ENCODE results near the gene PDCD7. TPM values are rescaled to one million over a fixed set of nuclear protein-coding genes. Genes with fewer than 3 reads are reported as not detected.

Gene PDCD7
- total RNA-seq, 1 experiment from 2014 or later, result 19.7 TPM

GRCh38 chr15:65164139-65164538 lies 30.5 kb upstream of the PDCD7 start:
- in situ Hi-C loops (cut with HindIII; ENCODE audit: low pct_unique_long_range_greater_than_20kb, low sequenced_read_pairs) (no loop called here), intact Hi-C loops (cut with micrococcal nuclease; ENCODE audit: unreplicated experiment) (no loop called here)
- ChIA-PET POLR2A (interaction anchor here (0.6 kb wide), 1 partner anchor 310 kb away, joined by 4 read pairs; no protein-coding TSS in a partner anchor), CTCF (no interaction called here)
- H3K27ac ChIP-seq (ENCODE audit: low read length), result no peak overlapping the region
- no peaks in the 10 kb centered on the region for H3K27me3 ChIP-seq (ENCODE audit: control insufficient read depth, insufficient read depth, low read length)
- no peak for DNase-seq (ENCODE audit: low read depth, low spot score)
- BruUV-seq (replicated peaks), result no TSS peak
- H3K9me3 ChIP-seq (ENCODE audit: control insufficient read depth, insufficient read depth, low read depth, low read length), result no peaks in the 10 kb centered on the region
- peaks cover 19% of the 10 kb centered on the region; the same call in 1 of the 2 replicates for H3K36me3 ChIP-seq (ENCODE audit: control insufficient read depth, insufficient read depth, low read length)
- ATAC-seq, result no peak
- no peak overlapping the region for H3K4me3 ChIP-seq (ENCODE audit: low read depth in 2 of 2, low read length in 2 of 2)
- TF ChIP-seq, protein P1, sequence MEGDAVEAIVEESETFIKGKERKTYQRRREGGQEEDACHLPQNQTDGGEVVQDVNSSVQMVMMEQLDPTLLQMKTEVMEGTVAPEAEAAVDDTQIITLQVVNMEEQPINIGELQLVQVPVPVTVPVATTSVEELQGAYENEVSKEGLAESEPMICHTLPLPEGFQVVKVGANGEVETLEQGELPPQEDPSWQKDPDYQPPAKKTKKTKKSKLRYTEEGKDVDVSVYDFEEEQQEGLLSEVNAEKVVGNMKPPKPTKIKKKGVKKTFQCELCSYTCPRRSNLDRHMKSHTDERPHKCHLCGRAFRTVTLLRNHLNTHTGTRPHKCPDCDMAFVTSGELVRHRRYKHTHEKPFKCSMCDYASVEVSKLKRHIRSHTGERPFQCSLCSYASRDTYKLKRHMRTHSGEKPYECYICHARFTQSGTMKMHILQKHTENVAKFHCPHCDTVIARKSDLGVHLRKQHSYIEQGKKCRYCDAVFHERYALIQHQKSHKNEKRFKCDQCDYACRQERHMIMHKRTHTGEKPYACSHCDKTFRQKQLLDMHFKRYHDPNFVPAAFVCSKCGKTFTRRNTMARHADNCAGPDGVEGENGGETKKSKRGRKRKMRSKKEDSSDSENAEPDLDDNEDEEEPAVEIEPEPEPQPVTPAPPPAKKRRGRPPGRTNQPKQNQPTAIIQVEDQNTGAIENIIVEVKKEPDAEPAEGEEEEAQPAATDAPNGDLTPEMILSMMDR (IDR thresholded peaks at IDR 0.05), result no peak
- TF ChIP-seq SIN3A (IDR thresholded peaks at IDR 0.05; ENCODE audit: borderline replicate concordance, insufficient read depth, low read depth, low read length) (no peak), POLR2AphosphoS5 (IDR thresholded peaks at IDR 0.05; ENCODE audit: low read depth, low read length) (no peak), TCF7L2 (IDR thresholded peaks at IDR 0.05; ENCODE audit: low read depth, low read length) (no peak)
- TF ChIP-seq, protein P2, sequence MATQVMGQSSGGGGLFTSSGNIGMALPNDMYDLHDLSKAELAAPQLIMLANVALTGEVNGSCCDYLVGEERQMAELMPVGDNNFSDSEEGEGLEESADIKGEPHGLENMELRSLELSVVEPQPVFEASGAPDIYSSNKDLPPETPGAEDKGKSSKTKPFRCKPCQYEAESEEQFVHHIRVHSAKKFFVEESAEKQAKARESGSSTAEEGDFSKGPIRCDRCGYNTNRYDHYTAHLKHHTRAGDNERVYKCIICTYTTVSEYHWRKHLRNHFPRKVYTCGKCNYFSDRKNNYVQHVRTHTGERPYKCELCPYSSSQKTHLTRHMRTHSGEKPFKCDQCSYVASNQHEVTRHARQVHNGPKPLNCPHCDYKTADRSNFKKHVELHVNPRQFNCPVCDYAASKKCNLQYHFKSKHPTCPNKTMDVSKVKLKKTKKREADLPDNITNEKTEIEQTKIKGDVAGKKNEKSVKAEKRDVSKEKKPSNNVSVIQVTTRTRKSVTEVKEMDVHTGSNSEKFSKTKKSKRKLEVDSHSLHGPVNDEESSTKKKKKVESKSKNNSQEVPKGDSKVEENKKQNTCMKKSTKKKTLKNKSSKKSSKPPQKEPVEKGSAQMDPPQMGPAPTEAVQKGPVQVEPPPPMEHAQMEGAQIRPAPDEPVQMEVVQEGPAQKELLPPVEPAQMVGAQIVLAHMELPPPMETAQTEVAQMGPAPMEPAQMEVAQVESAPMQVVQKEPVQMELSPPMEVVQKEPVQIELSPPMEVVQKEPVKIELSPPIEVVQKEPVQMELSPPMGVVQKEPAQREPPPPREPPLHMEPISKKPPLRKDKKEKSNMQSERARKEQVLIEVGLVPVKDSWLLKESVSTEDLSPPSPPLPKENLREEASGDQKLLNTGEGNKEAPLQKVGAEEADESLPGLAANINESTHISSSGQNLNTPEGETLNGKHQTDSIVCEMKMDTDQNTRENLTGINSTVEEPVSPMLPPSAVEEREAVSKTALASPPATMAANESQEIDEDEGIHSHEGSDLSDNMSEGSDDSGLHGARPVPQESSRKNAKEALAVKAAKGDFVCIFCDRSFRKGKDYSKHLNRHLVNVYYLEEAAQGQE (IDR thresholded peaks at IDR 0.05; ENCODE audit: insufficient read depth in 1 of 2, low read depth in 2 of 2, low read length in 1 of 2), result no peak
- H3K4me1 ChIP-seq (ENCODE audit: control insufficient read depth, insufficient read depth, low read length), result no peaks in the 10 kb centered on the region

DNA sequence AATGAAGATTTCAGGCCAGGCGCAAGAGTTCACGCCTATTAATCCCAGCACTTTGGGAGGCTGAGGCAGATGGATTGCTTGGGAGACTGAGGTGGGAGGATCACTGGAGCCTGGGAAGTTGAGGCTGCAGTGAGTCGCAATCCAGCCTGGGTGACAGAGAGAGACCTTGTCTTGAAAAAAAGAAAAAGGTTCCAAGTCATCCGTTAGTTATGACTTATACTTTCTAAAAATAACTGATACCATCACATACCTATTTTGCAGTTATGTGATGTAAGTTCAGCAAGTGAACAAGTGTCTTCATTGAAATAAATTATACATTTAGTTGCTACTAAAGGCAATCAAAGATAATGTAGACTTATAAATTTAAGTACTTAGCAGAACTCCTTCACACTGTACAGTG lies 29.4 kb upstream of the PDCD7 start:
- DNase-seq (ENCODE audit: low read depth, low spot score) (no peak), ATAC-seq (no peak)
- Histone ChIP-seq H3K36me3 (ENCODE audit: control insufficient read depth, insufficient read depth, low read length) (peaks cover 30% of the 10 kb centered on the region), H3K4me3 (ENCODE audit: low read depth in 2 of 2, low read length in 2 of 2) (no peak overlapping the region), H3K9me3 (ENCODE audit: control insufficient read depth, insufficient read depth, low read depth, low read length) (no peaks in the 10 kb centered on the region), H3K27me3 (ENCODE audit: control insufficient read depth, insufficient read depth, low read length) (no peaks in the 10 kb centered on the region), H3K4me1 (ENCODE audit: control insufficient read depth, insufficient read depth, low read length) (no peaks in the 10 kb centered on the region), H3K27ac (ENCODE audit: low read length) (no peak overlapping the region)
- BruUV-seq (replicated peaks), result no TSS peak
- in situ Hi-C loops (cut with HindIII; ENCODE audit: low pct_unique_long_range_greater_than_20kb, low sequenced_read_pairs), result no loop called here
- intact Hi-C loops (cut with micrococcal nuclease; ENCODE audit: unreplicated experiment), result no loop called here
- TF ChIP-seq, protein P1 (IDR thresholded peaks at IDR 0.05), result no peak
- TF ChIP-seq POLR2AphosphoS5 (IDR thresholded peaks at IDR 0.05; ENCODE audit: low read depth, low read length), result no peak
- TF ChIP-seq, protein P2 (IDR thresholded peaks at IDR 0.05; ENCODE audit: insufficient read depth in 1 of 2, low read depth in 2 of 2, low read length in 1 of 2), result no peak
- TF ChIP-seq TCF7L2 (IDR thresholded peaks at IDR 0.05; ENCODE audit: low read depth, low read length), result no peak
- no peak for TF ChIP-seq SIN3A (IDR thresholded peaks at IDR 0.05; ENCODE audit: borderline replicate concordance, insufficient read depth, low read depth, low read length)
- ChIA-PET CTCF (no interaction called here), POLR2A (no interaction called here)

Data from Panc1 (cell line).